B cell (primary cell): ENCODE measurements around the gene CELF2.

Experiments
- EZH2 ChIP-seq: IDR thresholded peaks from 2 replicates; pipeline ENCODE4 v1.6.1; 2012; ENCODE audit warnings: borderline replicate concordance, low read depth, mild to moderate bottlenecking, moderate library complexity, low read length; ENCODE audit not compliant: insufficient read depth, poor library complexity, severe bottlenecking
- TF ChIP-seq, protein P1 (sequence below): fragments of 200-600 bp; IDR thresholded peaks from one replicate; pipeline ENCODE4 v1.8.0; 2022; ENCODE audit warnings: antibody characterized with exemption, mild to moderate bottlenecking

DNA sequence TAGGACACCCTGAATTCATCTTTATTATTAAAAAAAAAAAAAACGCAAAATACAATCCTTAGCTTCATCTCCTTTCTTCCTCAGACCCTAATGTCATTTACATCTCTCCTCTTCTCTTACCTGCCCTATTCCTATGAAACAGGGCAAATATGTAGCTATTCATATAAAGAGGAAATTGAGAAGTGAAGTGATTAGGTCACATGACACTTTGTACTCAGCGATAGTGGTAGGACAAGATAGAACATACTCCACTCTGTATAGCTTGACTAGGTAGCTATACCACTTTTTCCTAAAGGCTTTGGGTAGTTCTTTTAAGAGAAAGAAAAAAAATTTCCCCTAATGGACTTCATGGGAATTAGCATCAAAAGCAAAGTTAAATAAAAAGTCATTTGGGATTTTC, 6.2 kb upstream of the CELF2 start:
- TF ChIP-seq, protein P1, sequence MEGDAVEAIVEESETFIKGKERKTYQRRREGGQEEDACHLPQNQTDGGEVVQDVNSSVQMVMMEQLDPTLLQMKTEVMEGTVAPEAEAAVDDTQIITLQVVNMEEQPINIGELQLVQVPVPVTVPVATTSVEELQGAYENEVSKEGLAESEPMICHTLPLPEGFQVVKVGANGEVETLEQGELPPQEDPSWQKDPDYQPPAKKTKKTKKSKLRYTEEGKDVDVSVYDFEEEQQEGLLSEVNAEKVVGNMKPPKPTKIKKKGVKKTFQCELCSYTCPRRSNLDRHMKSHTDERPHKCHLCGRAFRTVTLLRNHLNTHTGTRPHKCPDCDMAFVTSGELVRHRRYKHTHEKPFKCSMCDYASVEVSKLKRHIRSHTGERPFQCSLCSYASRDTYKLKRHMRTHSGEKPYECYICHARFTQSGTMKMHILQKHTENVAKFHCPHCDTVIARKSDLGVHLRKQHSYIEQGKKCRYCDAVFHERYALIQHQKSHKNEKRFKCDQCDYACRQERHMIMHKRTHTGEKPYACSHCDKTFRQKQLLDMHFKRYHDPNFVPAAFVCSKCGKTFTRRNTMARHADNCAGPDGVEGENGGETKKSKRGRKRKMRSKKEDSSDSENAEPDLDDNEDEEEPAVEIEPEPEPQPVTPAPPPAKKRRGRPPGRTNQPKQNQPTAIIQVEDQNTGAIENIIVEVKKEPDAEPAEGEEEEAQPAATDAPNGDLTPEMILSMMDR = no peak
- TF ChIP-seq EZH2 = no peak
